GM21390 (cell line): ENCODE measurements around the gene PRSS57.

ENCODE experiments used
- ATAC-seq: cut with Tn5 transposase; IDR thresholded peaks from one replicate; pipeline ENCODE4 v1.9.1; 2021; ENCODE audit not compliant: unreplicated experiment

The PRSS57 gene

DNA sequence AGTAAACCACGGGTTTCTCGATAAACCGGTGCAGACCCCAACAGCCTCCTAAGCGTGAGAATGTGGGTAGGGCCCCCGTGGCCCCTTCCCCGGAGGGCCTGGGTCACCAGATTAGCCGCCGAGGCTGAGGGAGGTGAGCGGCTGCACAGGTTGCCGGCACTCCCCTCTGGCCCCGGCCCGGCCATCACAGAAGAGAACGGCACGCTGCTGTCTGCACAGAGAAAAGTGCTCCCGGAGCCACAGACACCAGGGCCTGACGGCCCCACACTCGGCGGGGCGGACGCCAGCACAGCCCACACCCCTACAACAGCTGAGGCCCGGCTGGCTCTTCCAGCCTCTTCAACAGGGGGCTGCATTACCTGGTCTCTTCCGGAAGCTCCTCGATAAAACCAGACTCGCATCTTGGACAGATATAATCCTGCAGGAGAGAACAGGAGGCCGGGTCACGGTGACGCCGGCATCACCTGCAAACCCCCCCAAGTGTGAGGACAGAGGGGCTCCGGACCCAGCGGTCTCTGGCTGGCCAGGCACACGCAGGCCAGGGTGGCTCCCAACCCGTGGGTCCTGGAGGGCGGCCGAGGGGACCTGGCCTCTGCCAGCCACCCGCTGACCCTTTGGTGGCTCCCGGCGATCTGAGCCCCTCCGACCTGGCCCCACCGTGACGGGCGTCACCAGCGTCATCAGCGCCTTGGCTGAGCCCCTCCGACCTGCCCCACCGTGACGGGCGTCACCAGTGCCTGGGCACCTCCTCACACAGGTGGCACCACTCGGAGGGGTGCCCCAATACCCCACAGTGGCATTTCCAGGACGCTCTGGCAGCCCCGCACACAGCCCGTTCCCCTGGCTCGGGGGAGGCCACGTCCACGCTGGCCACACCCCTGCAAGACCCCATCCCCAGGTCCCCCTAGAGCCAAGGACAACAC is 42.5 kb downstream of the PRSS57 start:
- no peak for ATAC-seq

DNA sequence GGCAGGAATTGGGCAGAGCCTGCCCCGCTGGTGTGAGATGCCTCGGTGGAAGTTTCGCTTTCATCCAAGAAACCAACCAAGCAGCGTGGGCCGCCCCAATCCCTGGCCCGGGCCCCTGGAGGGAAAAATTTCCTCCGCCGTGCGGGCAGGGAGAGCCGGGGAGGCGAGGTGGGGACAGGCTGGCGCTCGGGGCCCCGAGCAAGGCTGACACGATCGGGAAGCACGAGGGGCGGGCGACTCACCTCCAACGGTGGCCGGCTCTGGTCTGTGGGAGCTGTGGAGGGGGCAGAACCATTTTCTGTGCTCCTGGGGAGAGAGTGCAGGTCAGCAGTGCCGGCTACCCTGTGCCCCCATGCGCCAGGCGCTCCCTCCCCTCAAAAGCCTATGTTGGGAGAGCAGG is 43.3 kb downstream of the PRSS57 start:
- no peak for ATAC-seq

- no peak for ATAC-seq
These were observed 44.0 kb downstream of the PRSS57 start for GRCh38 chr19:651114-651818.

GRCh38 chr19:650121-650520 is 45.1 kb downstream of the PRSS57 start:
- no peak for ATAC-seq

- no peak for ATAC-seq
These were observed 46.1 kb downstream of the PRSS57 start for GRCh38 chr19:648904-649801.

DNA sequence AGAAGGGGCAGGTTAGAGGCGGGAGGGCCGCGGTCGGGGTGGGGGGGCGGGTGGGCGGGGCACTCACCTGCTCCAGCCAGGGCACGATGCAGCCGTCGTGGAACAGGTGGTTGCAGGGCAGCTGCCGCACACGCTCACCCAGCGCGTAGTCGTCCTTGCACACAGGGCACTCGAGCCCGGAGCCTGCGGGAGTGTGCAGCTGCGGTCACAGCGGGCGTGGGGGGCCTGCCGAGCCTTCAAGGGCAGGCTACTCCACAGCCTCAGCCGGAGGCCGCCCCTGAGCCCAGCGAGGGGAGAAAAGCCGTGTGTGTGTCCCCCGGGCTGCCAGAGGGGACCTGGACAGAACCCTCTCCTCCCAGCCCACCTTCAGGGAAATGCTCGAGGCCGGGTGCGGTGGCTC is 46.9 kb downstream of the PRSS57 start:
- no peak for ATAC-seq

GRCh38 chr19:647566-648284 is 47.5 kb downstream of the PRSS57 start:
- no peak for ATAC-seq

DNA sequence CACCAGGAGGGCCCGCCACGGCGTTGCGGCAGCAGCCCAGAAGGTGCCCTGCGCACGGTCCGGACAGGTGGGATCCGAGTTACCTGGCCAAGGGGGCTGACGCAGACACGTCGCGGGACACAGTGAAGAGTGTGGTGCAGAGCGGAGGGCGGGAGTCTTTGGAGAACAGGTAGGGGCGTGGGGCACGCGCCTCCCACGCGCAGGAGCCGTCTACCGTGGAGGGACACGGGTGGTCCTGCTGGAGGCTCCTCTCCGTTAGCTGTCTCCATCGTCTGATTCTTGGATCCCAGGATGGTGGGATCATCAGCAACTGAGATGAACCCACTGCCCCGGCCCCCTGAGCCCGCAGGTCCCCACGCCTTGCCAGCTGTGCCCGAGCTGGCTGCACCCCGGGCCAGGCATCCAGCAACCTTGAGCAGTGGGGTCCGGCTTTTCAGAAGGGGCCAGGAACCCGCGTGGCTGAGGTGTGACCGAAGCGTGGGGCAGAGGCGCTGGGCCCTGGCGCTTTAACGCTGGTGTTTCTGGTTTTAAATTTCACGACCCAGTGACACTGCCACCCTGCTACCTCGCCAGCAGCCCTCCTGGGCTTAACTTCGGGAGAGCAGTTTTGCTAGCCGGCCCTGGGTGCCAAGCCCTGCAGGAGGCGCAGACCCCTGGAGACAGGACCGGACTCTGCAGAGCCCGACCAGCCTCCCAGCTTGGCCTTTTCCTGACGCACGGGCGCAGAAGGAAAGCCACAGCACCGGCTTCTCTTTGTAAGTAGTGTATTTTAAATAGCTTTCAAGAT is 48.3 kb downstream of the PRSS57 start:
- no peak for ATAC-seq

DNA sequence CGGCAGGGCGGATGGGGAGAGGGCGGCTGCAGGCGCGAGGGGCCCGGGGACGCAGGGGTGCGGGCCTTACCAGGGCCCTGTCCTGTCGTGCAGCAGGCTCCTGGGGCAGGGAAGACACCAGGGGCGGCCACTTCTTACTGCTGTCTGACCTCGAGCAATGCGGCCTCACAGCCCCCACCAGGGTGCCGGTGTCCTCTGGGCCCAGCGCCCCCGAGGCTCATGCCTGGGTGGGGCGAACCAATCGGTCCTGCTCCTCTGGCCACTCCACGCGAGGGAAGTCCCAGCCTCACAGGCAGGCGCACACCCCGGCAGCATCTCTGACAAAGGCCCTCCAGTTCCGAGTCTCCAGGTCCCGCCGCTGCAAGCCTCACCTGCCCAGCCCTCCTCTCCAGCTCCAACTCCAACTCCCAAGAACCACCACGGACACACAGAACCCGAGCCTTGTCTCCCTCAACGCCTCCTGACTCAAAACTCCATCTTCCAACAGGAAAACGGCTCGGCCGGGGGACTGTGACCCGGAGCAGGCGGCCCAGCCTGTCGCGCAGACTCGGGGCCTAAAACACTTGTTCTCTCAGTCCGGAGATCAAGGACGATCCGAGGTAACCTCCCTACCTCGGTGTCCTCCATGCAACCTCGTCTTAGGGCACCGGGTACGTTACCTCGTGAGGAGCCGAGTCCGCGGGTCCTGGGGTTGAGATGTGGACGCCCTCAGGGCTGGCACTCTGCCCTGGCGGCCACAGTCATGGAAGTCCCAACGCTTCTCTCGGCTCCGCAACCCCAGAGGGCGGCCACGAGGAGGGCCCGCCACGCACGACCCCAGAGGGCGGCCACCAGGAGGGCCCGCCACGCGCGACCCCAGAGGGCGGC is 49.1 kb downstream of the PRSS57 start:
- ATAC-seq = no peak

DNA sequence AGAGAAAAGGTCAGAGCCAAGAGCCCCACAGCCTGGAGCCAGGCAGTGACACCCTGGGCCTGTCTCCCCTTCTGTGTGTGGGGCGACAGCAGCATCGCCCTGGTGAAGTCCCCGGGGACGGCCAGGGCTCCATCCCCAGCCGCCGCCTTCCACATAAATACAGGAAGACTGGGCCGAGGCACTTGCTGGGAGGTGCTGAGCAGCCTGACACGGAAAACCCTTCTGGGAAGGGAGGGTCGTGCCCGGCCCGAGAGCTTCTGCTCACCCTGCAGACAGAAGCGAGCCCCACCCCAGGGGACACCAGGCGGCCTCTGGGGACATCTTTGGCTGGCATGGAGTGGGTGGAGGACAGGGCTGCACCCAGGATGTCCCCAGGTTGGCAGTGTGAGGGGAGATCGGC is 50.5 kb downstream of the PRSS57 start:
- ATAC-seq = no peak

- no peak for ATAC-seq
These were observed 50.9 kb downstream of the PRSS57 start for GRCh38 chr19:644363-644762.

- ATAC-seq = no peak
These were observed 51.5 kb downstream of the PRSS57 start for GRCh38 chr19:643736-644135.

GRCh38 chr19:642767-643727 is 52.2 kb downstream of the PRSS57 start:
- ATAC-seq = no peak

GRCh38 chr19:641702-642101 is 53.5 kb downstream of the PRSS57 start:
- no peak for ATAC-seq

GRCh38 chr19:640606-641189 is 54.6 kb downstream of the PRSS57 start:
- ATAC-seq = no peak

DNA sequence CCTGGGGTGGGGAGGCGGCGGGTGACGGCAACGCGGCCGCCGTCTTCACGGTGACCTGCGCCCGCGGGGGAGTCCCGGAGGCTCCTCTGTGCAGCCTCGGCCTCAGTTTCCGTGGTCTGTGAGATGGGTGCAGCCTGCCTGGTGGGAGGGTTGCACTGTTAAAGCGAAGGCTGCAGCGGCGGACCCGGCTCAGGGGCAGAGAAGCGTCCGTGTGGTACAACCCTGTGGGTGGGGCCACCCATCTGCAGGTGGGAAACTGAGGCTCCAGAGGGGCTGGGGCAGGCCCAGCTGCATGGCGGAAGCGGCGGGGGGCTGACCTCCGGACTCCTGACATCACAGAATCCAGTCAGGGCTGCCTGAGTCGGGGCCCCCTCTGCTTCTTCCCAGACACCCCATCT is 55.1 kb downstream of the PRSS57 start:
- ATAC-seq = no peak
